GM19238 (cell line): ENCODE measurements around the gene SLC10A7.

Source experiments
- DNase-seq: peaks from one replicate; pipeline ENCODE4 v3.0.0; 2011; ENCODE audit warnings: low spot score; ENCODE audit not compliant: insufficient read length

SLC10A7 gene, protein sequence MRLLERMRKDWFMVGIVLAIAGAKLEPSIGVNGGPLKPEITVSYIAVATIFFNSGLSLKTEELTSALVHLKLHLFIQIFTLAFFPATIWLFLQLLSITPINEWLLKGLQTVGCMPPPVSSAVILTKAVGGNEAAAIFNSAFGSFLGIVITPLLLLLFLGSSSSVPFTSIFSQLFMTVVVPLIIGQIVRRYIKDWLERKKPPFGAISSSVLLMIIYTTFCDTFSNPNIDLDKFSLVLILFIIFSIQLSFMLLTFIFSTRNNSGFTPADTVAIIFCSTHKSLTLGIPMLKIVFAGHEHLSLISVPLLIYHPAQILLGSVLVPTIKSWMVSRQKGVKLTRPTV

DNA sequence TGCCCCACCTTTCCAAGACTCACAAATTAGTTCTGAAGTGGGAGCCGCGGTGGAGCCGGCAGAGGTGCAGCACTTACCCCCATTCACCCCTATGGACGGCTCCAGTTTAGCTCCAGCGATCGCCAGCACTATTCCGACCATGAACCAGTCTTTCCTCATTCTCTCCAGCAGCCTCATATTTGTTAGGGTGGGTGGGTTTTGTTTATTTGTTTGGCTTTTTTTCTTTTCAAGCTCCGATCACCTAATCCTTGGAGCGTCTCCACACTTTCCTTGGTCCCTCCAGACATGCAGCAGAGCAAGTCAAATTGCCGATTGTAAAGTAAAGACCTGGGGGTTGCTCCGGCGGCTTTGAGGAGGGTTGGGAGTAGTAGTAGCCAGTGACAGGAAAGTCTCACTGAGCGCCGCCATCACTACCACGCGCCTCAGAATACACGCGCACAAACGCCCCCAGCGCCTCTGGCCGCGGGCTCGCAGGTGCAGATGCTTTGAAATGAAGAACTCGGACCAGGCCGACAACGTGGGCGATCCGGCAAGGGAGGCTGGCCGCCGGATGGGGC is at the start of gene SLC10A7:
Gene SLC10A7, minus strand, starts transcription at position 400 of the 557 bp plus-strand sequence. Its CDS starts 223 bp downstream, at position 177.
- peak; percentile 74 for DNase-seq

DNA sequence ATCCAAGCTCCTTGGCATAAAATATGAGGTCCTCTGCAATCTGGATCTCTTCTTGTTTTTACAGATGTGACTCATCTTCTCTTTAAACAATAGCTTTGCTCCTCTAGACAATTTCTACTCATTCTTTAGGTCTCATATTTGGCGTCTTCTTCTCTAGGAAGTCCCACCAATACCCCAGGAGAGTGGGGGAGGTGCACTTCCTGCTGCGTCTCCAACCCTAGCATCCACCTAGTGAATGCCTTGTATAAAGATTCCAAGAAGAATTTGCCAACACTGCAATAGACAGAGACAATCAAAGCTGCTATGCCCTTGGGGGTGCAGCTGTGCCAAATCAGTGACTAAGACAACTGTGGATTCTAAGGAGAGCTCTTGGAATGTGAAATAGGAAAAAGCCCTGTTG is 45.7 kb upstream of the SLC10A7 start:
- no peak for DNase-seq

DNA sequence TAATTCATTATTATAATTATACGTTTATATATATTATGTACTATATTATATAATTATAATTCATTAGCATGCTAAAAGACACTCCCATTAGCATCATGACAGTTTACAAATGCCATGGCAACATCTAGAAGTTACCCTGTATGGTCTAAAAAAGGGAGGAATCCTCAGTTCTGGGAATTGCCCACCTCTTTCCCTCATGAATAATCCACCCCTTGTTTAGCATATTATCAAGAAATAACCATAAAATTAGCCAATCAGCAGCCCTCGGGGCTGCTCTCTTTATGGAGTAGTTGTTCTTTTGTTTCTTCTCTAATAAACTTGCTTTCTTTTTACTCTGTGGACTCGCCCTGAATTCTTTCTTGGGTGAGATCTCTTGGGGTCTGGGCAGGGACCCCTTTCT is 42.8 kb upstream of the SLC10A7 start:
- DNase-seq = no peak

DNA sequence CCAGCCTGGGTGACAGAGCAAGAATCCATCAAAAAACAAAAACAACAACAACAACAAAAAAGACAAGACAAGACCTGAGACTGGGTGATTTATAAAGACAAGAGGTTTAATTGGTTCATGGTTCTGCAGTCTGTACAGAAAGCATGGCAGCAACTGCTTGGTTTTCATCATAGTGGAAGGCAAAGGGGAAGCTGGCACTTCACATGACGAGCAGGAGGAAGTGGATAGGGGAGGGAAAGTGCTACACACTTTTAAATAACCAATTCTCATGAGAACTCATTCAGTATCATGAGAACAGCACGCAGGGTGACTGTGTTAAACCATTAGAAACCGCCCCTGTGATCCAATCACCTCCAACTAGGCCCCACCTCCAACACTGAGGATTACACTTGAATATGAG is 28.4 kb upstream of the SLC10A7 start:
- DNase-seq = no peak

DNA sequence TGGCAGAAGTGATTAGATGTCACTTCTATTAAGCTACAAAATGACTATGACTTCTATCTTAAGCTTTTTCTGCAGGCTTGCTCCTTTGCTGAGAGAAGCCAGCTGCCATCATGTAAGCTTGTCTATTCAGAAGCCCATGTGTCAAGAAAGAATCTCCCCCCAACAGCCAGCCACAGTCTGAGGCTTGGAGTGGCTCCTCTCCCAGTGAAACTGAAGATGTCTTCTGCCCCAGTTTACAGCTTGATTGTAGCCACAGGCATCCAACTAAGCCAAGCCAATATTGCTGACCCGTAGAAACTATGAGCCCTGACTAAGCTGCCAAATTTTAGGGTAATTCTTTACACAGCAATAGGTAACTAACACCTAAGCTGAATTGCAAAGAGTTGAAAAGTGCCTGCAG is 26.7 kb upstream of the SLC10A7 start:
- DNase-seq = no peak

DNA sequence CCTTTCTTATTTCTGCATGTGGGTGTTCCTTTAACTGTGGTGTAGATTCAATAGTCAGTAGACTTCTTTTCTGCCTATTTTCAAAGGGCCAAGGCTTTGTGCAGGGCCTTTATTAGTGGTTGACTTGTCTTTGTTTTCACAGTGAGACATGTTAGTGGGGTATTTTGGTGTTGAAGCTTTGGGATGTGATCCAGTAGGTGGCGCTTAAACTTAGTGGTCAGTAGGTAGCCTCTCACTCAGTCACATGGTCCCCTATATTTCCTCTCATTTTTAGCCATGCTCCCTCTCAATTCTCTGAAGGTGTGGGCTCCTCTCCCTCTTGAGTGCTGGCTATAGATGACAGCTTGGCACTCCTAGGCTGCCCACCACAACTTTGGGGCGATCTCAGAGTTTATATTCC is 23.4 kb upstream of the SLC10A7 start:
- no peak for DNase-seq

DNA sequence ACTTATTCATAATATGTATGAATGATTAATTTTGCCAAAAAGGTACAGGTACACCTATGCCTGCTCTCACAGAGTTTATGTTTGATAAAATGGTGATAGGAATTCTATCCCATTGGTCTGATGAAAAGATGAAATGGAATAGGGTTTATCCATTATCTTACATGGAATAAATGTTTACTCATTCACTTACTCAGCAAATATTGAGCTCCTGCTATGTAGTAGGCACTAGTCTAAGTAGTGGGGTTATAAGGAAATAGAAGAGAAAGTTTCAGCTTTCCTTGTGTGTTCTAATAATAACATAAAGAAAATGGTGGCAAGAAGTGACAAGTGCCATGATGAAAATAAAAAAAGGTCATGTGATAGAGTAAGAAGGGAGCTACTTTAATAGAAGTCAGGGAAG is 12.4 kb upstream of the SLC10A7 start:
- no peak for DNase-seq

DNA sequence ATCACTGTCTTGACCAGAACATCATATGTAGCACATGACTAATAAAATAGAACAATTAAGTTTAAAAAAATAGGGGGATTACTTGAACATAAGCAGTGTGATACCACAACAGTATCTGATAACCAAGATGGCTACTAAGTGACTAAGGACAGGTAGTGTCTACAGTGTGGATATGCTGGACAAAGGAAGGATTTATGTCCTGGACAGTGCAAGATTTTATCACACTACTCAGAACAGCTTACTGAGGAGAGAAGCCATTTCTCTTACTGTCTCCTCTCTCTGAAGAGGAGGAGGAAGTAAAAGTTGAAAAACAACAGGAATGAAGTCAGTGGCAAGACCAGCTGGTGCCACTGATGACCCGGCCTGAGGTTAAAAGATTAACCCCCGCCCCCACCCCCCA is 4.0 kb upstream of the SLC10A7 start:
- DNase-seq = no peak

DNA sequence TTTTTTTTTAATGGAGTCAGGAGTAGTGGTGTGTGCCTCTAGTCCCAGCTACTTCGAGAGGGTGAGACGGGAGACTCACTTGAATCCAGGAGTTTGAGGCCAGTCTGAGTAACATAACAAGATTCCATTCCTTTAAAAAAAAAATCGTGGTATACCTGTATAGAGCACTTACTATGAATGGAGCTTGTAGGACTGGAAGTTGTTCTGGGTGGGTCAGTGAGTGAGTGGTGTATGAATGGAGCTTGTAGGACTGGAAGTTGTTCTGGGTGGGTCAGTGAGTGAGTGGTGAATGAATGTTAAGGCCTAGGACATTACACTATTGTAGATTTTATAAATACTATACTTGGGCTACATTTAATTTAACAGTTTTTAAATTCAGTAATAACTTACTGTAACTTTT is 2.9 kb upstream of the SLC10A7 start:
- no peak for DNase-seq

DNA sequence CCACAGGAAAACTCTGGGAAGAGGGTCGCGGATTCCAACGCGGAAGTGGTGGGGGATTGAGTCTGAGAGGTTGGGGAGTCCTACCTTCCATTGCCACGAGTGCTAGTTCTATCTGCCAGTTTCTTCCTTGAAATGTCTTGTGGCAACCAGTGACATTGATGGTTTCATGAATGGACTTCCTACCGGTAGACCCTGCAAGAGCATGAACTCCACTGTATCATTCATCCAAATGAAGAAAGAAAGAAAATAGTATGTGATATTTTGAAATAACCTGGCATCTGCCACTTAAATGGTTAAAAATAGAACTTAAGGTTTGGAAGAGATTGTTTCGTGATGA is 1.1 kb upstream of the SLC10A7 start:
- DNase-seq = no peak

DNA sequence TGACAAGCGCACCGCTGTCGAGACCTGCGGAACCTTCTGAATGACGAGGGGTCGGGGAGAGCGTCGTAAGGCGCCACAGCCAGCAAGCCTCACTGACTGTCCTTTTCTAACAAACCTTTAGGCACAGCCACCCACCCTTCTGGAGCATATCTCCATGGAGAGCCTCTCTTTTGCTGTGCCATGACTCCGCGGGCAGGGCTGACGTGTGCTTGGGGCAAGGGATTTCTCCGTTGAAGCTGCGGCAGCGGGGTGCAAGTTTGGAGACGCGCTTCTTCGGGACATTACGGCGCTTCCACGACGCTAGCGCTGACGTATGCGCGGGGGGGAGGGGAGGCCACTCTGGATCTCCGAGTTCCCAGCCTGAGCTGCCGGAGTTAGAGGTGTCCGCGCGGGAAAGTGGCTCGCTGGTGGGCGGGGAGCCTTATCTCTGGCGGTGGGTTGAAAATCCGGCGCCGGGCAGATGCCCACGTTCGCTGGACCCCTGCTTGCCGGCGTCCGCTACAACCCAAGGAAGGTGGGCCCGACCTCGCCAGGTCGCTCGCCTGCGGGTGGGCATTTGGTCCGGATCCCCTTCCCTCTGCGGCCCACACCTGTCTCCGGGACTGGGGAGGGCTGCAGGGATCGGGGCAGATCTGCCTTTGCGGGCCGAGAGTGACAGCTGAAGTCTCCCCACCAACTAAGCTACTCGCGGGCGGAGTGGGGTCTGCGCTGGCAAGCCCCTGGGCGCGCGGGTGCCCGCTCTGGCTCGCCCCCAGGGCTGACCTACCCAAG is 543 bp upstream of the SLC10A7 start:
- peak; percentile 78 for DNase-seq

DNA sequence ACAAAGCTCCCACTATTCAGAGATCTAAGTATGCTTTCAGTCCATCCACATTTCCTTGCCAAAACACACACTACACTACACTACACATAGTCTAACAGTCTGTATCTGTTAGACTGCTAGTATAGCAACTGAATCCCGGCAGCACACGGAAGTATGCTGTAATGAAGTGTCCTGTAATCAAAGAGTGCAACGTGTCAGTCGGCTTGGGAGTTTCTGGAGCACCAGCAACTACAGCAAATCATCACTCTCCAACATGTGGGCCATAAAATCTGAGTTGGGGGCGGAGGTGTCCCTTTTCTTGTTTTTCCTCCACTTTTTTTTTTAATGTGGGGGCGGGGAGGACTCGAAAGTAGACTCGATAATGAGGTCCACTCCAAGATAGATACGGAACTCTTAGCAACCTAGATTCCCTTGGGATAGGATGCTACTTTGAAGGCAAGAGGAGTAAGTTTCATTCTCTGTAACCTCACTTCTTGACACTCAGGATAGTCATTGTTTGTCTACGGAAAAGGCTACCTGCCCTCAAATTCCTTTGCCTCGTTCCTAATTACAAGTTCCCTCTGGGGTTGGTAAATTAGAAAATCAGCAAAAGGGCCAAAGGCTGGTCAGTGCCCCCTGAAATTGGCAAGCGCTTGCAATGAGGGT is 722 bp downstream of the SLC10A7 start:
- DNase-seq = no peak

DNA sequence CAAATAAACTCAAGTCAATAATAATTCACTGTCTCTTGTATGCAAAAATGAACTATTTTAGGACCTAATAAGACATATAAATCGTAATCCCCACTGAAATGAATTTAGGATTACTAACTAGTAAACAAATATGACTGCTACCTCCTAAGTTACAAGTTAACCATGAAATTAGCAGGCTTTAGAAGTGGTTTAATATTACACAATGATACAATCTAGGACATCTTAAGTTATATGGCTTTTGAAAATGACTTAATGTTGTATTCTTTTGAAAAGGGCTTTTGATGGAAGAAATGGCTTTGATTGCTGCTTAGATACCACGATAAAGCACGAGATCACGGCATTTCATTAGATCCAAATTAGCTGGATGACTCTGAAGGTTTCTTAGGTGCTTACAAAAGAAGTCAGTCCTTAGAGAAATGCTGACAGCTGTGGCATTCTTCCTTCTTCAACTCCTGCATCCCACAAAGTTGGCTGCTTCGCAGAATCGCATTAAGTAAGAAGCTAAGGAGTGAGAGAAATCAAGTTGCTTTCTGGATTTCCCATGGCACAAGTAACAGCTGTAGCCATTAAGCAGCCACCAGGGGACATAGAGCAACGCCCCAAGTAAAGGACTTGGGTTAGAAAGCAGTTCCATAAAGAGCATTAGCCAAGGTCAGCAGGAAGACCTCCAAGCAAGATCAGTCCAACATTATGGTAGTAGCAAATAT is 6.9 kb downstream of the SLC10A7 start:
- no peak for DNase-seq

DNA sequence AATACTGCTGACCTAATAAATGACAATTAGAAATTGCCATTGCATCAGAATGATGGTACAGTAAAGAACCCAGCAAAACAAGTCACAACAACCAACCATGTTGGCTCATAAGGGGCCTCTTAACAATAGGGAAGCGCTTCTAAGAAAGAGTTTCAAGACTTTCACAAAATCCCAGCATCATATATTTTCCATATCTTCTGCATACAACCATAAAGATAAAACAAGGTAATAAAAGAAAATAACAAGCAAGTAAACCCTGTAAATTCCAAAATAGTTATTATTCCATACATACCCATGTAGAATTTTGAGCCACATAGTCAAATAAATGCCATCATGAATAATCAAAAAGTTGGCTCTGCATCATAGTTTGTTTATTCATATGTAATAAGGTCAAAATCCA is 8.2 kb downstream of the SLC10A7 start:
- no peak for DNase-seq

DNA sequence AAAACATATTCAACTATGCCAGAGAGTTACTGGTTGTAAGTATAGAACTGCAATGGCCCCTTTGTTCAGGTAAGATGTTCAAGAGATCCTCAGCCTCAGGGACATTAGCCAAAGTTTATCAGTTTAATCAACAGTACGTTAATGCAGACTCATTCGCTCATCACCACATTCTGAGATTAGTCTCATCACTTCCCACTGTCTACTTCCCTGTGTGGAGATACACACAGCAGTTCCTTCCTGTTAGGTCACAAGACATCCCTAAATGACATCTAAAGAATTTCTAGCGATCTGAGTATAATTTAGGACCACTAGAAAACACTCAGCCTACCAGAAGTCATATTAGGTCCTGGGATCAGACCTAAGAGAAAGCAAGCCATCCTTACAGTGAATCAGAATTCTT is 10.4 kb downstream of the SLC10A7 start:
- DNase-seq = no peak

DNA sequence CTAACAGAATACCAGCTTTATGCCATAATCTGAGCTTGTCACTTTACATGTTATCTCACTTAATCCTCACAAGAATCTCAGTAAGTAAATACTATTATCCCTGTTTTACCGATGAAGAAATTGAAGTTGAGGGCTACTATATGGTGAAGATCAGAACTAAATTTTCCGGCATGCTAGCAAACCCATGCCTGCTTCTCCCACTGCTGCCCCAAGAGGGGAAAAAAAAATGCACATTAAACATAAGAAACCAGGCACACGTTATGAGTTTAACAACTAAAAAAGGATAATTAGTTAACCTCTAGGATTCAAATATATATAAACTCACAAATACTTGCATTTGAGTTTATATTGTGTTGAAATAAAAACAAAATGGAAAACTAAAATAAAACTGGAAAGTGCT is 10.8 kb downstream of the SLC10A7 start:
- DNase-seq = no peak

DNA sequence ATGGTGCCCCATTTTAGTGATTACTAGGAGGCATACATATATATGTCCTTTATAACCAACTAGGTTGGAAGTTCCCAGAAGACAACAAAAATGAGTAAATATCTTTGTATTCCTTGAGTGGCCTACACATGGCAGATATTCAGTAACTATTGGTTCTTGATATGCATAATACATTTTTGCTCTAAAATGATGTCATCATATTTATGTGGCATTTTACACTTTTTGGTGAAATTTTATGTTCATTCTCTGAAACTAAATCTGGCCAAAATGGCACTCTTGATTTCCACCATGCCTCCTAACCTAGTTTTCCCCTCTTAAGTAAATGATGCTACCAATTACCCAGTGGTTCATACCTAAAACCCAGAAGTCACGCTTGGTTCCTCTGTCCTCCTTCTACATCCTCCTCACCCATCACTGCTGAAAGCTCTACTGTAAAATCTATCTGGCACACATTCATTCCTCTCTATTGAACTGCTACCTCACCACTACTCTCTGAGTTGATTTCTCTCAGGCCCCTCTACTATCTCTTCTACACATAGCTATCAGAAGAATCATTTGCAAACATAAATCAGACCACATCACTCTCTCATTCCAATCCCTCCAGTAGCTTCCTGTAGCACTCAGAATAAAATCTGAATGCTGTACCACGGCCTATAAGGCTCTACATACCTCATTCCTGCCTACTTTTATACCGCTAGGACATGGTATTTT is 13.4 kb downstream of the SLC10A7 start:
- no peak for DNase-seq

DNA sequence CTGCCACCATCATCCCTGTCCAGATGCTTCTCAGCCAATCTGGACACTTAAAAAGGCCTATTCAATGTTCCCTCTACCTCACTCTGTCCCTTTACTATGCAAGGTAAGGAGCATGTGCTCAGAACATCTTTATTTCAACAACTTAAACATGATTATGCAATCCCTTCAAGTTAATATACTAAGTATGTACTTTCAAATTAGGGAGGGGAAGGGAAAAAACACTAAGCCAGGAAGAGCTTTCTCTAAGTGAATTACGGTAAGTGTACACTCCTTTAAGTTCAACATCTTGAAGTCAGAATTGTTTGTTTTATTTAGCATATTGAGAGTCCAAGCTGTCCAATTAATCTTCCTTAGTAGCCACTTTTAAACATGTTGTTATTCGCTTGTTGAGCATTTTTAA is 14.1 kb downstream of the SLC10A7 start:
- no peak for DNase-seq

DNA sequence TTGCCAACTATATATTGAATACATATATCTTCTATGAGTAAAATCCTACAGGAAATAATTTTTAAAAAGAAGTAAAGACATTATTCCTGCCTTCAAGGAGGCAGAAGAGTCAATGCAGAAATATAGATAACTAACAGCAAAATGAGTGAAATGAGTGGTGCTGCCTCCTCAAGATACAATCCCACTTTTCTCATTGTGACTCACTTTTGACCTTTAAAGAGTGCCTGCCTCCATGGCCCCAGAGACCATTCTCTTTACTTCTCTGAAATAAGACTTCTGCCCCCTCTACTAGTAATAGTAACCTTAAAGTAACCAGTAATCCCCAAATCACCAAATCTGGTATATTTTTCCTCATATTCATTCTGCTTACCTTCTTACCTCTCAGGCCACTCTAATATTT is 15.5 kb downstream of the SLC10A7 start:
- DNase-seq = no peak

DNA sequence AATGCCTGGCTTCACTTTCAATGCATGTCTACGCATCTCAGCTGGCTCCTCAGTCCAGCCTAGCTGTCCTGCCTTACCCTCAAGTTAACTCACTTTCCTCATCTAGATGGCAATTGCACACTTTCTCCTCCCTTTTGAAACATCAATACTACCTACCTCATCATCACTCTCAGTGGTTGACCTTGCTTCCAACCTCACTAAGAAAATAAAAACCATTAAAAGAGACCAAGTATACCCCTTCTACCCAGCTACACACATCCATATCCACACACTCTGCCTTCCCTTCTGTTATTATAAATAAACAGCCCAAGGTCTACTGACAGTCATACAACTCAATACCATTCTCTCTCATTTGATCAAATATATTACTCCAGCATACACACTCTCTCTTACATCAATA is 21.5 kb downstream of the SLC10A7 start:
- no peak for DNase-seq

DNA sequence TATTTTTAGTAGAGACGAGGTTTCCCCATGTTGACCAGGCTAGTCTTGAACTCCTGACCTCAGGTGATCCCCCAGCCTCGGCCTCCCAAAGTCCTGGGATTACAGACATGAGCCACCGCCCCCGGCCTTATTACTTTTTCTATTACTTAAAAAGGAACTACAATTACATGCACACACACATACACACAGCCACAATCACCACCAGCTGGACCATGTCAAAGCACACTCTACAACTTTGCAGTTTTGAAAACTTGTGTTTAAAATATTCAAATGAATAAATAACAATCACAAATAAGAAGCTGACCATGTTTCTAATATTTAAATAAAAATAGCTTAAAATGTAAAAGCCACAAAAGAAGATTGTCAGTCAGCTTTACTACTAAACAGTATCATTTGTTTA is 23.4 kb downstream of the SLC10A7 start:
- no peak for DNase-seq
